Peyer's patch (tissue), 4 donors: ENCODE data around the gene NXPH4. TPM values are rescaled to one million over a fixed set of nuclear protein-coding genes. Genes with fewer than 3 reads are reported as not detected.
A peak's percentile ranks its signal among the peaks of the same experiment; 100 is the strongest.

Experiments used
- DNase-seq, 3 donors: peaks; one replicate each; pipeline ENCODE4 v3.0.0-alpha.2; 2017 to 2019
- H3K27ac ChIP-seq, 4 donors: fragments of 200-600 bp; sonication (generic); one replicate each; pipeline ENCODE4 v1.5.1; 2016 to 2019
- H3K27me3 ChIP-seq, 2 donors: fragments of 200-600 bp; sonication (generic); one replicate each; pipeline ENCODE4 v1.5.1; 2019
- H3K36me3 ChIP-seq, 3 donors: fragments of 200-600 bp; sonication (generic); one replicate each; pipeline ENCODE4 v1.5.1; 2016 to 2019
- H3K4me1 ChIP-seq, 4 donors: fragments of 200-600 bp; sonication (generic); one replicate each; pipeline ENCODE4 v1.5.1; 2016 to 2019
- H3K4me3 ChIP-seq, 4 donors: fragments of 200-600 bp; sonication (generic); 1 replicate in 3 of 4; 2 replicates in 1 of 4; pipeline ENCODE4 v1.5.1; 2016 to 2019; ENCODE audit warnings: mild to moderate bottlenecking in 1 of 4
- H3K9me3 ChIP-seq, 4 donors: fragments of 200-600 bp; sonication (generic); one replicate each; pipeline ENCODE4 v1.5.1; 2016 to 2019; ENCODE audit warnings: mild to moderate bottlenecking in 1 of 4
- POLR2A ChIP-seq, 2 donors: fragments of 450-650 bp; IDR thresholded peaks; one replicate each; pipeline ENCODE4 v1.5.1; 2017; ENCODE audit warnings: antibody characterized with exemption in 2 of 2, mild to moderate bottlenecking in 2 of 2, moderate library complexity in 2 of 2
- total RNA-seq, 4 donors: library from RNA; depleted of rRNA; stranded (reverse); fragments of >200 nt; gene quantifications; one replicate each; pipeline ENCODE4 v1.1.0, GENCODE V29; 2016
- TF ChIP-seq, protein P1 (sequence below), 6 experiments: fragments of 450-650 bp in 4 of 6; fragments of 200-600 bp in 2 of 6; sonication (generic) in 1 of 6; IDR thresholded peaks; one replicate each; pipeline ENCODE4 v1.5.1; 2017 to 2019; ENCODE audit warnings: antibody characterized with exemption in 6 of 6, mild to moderate bottlenecking in 3 of 6, moderate library complexity in 1 of 6

NXPH4 gene
- total RNA-seq, 4 donors from 2014 or later = not detected

DNA sequence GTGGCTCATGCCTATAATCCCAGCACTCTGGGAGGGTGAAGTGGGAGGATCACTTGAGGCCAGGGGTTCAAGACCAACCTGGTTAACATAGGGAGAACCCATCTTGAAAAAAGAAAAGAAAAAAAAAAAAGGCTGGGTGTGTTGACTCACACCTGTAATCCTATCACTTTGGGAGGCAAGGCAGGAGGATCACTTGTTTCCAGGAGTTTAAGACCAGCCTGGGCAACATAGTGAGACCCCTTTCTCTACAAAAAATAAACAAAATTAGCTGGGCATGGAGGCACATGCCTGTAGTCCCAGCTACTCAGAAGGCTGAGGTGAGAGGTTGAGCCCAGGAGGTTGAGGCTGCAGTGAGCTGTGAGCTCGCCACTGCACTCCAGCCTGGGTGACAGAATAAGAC, 46.2 kb upstream of the NXPH4 start:
- Histone ChIP-seq H3K4me3 (no peak overlapping the region), H3K4me1 (peaks cover 0 to 4% (median 0%) of the 10 kb centered on the region in 4 donors), H3K27ac (no peak overlapping the region), H3K27me3 (no peaks in the 10 kb centered on the region), H3K36me3 (peaks cover 0 to 79% (median 0%) of the 10 kb centered on the region in 3 donors), H3K9me3 (no peaks in the 10 kb centered on the region)
- no peak for DNase-seq
- TF ChIP-seq POLR2A (IDR thresholded peaks at IDR 0.05) = no peak
- TF ChIP-seq, protein P1, sequence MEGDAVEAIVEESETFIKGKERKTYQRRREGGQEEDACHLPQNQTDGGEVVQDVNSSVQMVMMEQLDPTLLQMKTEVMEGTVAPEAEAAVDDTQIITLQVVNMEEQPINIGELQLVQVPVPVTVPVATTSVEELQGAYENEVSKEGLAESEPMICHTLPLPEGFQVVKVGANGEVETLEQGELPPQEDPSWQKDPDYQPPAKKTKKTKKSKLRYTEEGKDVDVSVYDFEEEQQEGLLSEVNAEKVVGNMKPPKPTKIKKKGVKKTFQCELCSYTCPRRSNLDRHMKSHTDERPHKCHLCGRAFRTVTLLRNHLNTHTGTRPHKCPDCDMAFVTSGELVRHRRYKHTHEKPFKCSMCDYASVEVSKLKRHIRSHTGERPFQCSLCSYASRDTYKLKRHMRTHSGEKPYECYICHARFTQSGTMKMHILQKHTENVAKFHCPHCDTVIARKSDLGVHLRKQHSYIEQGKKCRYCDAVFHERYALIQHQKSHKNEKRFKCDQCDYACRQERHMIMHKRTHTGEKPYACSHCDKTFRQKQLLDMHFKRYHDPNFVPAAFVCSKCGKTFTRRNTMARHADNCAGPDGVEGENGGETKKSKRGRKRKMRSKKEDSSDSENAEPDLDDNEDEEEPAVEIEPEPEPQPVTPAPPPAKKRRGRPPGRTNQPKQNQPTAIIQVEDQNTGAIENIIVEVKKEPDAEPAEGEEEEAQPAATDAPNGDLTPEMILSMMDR (IDR thresholded peaks at IDR 0.05) = no peak

DNA sequence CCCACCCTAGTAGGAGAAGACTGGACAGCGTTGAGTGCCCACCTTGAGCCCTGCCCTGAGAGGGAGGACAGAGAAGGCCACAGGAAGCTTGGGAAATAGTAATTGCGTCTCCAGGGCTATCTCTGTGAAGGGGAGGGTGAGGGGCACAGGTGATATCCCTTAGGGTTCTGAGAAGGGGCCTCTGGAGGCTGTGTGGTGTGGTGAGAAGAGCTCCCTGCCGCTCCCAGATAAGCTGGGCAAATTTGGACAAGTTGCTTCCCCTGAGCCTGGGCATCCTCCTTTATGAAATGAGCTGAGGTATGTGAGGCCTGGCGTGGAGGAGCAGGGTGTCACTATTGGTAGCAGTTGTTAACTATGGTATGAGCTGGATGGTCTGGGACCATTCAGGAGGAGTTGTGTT, 45.7 kb upstream of the NXPH4 start:
- Histone ChIP-seq H3K9me3 (no peaks in the 10 kb centered on the region), H3K4me3 (no peak overlapping the region), H3K27me3 (no peaks in the 10 kb centered on the region), H3K36me3 (peaks cover 0 to 80% (median 0%) of the 10 kb centered on the region in 3 donors), H3K4me1 (peaks cover 0 to 4% (median 0%) of the 10 kb centered on the region in 4 donors), H3K27ac (no peak overlapping the region)
- TF ChIP-seq, protein P1 (IDR thresholded peaks at IDR 0.05) = no peak
- no peak for TF ChIP-seq POLR2A (IDR thresholded peaks at IDR 0.05)
- no peak for DNase-seq

DNA sequence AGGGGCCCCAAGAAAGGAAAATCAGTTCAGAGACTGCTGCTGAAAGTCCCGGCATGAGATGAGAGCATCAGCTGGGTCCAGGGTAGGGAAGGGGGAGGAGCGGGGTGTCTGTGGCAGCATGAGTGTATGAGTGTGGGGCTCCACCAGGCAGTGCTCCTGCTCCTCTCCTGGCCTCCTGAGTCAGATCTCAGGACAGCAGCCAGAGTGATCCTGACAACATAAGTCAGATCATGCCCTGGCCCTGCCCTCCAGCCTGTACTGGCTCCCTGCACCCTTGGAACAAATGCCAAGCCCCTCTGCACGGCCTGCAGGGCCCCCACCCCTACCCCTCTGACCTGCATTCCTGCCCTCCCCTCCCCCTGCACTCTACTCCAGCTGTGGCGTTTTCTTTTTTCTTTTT, 44.9 kb upstream of the NXPH4 start:
- DNase-seq = peak in 1 of 3 donors; percentile 17
- Histone ChIP-seq H3K27ac (peak overlapping the region in 1 of 4 donors; percentile 26), H3K4me1 (peaks cover 0 to 4% (median 0%) of the 10 kb centered on the region in 4 donors), H3K27me3 (no peaks in the 10 kb centered on the region), H3K9me3 (no peaks in the 10 kb centered on the region), H3K4me3 (no peak overlapping the region), H3K36me3 (peaks cover 0 to 80% (median 0%) of the 10 kb centered on the region in 3 donors)
- TF ChIP-seq, protein P1 (IDR thresholded peaks at IDR 0.05) = no peak
- no peak for TF ChIP-seq POLR2A (IDR thresholded peaks at IDR 0.05)

DNA sequence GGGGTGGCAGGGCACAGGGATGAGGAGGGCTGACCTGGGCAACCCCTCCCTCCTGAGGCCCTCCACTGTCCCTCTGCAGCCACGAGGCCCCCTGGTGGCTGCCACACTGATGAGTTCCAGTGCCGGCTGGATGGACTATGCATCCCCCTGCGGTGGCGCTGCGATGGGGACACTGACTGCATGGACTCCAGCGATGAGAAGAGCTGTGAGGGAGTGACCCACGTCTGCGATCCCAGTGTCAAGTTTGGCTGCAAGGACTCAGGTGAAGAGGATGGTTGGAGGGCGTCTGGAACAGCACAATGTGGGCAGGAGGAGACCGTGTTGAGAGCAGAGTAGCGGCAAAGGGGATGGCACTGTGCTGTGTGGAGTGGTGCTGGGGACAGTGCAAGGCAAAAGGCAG, 43.5 kb upstream of the NXPH4 start:
- no peak overlapping the region for H3K27ac ChIP-seq
- no peaks in the 10 kb centered on the region for H3K9me3 ChIP-seq
- peaks cover 0 to 4% (median 0%) of the 10 kb centered on the region in 4 donors for H3K4me1 ChIP-seq
- peak in 2 of 3 donors; percentile 18 to 63 for DNase-seq
- TF ChIP-seq, protein P1 (IDR thresholded peaks at IDR 0.05) = peak in 5 of 6 experiments; percentile 33 to 63 (median 53)
- TF ChIP-seq POLR2A (IDR thresholded peaks at IDR 0.05) = no peak
- H3K4me3 ChIP-seq = no peak overlapping the region
- peaks cover 0 to 80% (median 0%) of the 10 kb centered on the region in 3 donors for H3K36me3 ChIP-seq
- no peaks in the 10 kb centered on the region for H3K27me3 ChIP-seq

DNA sequence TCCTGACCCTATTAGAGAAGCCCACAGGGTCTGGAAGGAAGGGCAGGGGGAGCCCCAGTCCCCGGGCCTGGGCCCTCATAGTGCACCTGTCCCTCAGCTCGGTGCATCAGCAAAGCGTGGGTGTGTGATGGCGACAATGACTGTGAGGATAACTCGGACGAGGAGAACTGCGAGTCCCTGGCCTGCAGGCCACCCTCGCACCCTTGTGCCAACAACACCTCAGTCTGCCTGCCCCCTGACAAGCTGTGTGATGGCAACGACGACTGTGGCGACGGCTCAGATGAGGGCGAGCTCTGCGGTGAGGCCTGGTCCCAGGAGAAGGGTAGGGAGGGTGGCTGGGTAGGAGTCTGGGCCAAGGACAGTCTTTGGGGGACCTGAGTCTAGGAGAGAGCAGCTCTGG, 42.9 kb upstream of the NXPH4 start:
- no peak for TF ChIP-seq POLR2A (IDR thresholded peaks at IDR 0.05)
- TF ChIP-seq, protein P1 (IDR thresholded peaks at IDR 0.05) = no peak
- Histone ChIP-seq H3K27ac (no peak overlapping the region), H3K27me3 (no peaks in the 10 kb centered on the region), H3K9me3 (no peaks in the 10 kb centered on the region), H3K4me3 (no peak overlapping the region), H3K36me3 (peaks cover 0 to 80% (median 0%) of the 10 kb centered on the region in 3 donors), H3K4me1 (peaks cover 0 to 4% (median 0%) of the 10 kb centered on the region in 4 donors)
- no peak for DNase-seq
